HG02973 (cell line): ENCODE data around the gene SMIM28.

Experiments
- ATAC-seq: cut with Tn5 transposase; IDR thresholded peaks from one replicate; pipeline ENCODE4 v1.9.1; 2021; ENCODE audit warnings: moderate library complexity; ENCODE audit not compliant: unreplicated experiment

SMIM28 gene

DNA sequence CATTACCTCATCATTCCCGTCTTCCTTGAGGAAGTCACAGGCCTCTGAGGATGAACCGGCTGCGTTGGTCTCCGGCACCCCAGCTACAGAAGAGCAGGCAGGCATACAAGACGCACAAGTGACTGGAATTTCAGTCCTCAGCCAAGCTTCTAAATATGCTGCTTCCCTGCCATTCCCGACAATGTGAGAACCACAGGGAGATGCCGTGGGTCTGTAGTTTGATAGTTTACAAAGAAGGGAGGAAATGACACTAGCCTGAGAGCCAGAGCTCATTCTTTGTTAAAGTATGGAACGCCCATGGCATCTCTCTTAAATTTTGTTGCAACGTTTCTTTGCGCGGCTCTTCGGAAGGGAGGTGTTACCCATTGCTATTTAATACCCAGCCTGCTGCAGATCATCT is 52.1 kb downstream of the SMIM28 start:
- ATAC-seq = no peak

DNA sequence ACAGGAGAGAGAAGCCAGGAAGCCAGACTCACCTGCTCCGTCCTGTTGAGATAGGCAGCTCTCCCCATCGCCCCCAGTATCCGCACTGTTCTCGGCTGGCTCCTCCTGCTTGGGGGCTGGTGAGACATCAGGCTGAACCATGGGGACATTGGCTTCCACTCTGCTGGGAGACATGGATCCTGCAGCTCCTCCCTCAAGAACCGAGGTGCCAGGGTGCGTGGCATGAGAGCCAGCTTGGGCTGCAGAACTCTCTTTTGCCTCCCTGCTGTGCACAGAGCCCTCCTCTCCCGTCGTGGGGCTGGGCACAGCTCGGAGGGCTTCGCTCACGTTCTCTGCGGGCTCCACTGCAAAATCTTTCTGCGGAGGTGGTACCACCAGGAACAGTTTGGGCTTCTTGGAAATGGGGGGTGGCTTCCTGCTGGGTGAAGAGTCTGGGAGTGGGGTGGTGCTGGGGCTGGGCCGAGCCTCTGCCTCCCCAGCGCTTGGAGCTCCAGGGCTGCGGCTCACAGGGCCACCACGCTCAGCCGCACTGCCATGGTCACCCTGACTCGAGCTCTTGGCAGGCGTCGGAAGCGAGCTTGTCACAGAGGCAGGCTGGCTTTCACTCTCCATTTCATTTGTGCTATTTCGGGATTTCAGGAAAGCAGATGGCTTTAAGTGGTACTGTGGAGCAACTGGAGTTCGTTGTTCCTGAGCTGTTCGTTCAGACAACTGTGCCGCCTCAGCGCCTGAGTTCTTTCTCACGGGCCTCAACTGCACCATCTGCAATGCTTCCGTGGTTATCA is 52.8 kb downstream of the SMIM28 start:
- ATAC-seq = no peak

DNA sequence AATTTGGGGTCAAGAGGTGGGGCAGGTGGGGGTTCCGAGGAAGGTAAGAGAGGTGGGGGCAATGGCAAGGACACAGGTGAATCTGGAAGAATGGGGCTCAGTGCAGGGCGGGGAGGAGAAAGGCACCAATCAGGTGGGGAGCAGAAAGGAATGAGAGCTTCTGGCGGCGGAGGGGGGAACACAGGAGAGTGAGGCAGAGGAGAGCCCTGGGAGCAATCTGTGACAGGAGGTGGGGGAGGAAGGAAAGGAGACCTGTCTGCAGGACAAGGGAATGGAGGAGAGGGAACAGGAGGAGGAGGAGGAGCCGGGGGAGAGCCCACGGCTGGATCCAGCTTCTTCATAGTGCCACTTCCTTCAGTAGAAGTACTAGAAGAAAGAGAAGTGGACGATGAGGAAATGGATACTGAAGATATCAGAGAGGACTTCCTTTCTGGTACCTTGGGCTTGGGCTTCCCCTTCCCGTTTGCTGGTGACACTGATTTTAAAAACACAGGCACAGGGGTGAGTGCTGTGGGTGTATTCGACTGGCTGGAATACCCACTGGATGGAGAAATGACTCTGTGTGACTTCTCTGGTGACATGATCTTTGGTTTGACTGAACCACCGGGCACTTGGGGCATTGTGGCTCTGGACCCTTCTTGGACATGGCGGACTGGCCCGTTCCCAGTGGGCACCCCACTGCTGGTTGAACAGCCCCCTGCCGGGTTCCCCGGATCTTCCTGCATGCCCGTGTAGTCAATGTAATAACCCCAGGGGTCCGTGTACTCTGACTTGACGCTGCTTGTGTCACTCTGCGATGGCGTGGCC is 53.8 kb downstream of the SMIM28 start:
- no peak for ATAC-seq

DNA sequence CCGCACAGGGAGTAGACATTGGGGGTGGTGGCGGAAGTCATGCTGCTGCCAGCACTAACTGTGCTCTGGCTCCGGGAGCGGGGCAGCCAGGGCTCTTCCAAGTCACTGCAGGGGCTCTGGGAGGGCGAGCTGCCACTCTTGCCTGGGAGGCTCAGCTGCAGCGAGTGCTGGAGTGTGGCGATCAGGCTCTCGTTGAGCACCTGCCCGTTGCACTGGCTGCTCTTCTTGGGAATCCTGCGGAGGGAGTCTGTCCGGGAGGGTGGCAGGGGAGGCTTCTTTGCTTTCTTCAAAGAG is 54.3 kb downstream of the SMIM28 start:
- ATAC-seq = no peak
